Stomach smooth muscle (tissue), 2 donors: ENCODE measurements around the gene ATP5ME.

Source experiments
- H3K27ac ChIP-seq: one replicate; pipeline ENCODE4 v1.7.0; 2013; ENCODE audit warnings: mild to moderate bottlenecking, low read length, inconsistent platforms
- H3K27me3 ChIP-seq, 2 donors: one replicate each; pipeline ENCODE4 v1.7.0; 2013; ENCODE audit warnings: low read length in 2 of 2; ENCODE audit not compliant: insufficient read depth in 2 of 2, control insufficient read depth in 1 of 2
- H3K36me3 ChIP-seq, 2 donors: one replicate each; pipeline ENCODE4 v1.7.0; 2013; ENCODE audit warnings: low read length in 2 of 2; ENCODE audit not compliant: control insufficient read depth in 2 of 2, insufficient read depth in 2 of 2
- H3K4me1 ChIP-seq: one replicate; pipeline ENCODE4 v1.7.0; 2013; ENCODE audit warnings: low read length; ENCODE audit not compliant: control insufficient read depth, insufficient read depth
- H3K4me3 ChIP-seq, 2 donors: one replicate each; pipeline ENCODE4 v1.7.0; 2013; ENCODE audit warnings: low read length in 2 of 2
- H3K9ac ChIP-seq, 2 donors: one replicate each; pipeline ENCODE4 v1.7.0; 2013; ENCODE audit warnings: low read length in 2 of 2, mild to moderate bottlenecking in 1 of 2
- H3K9me3 ChIP-seq, 2 donors: one replicate each; pipeline ENCODE4 v1.7.0; 2013; ENCODE audit warnings: low read length in 2 of 2; ENCODE audit not compliant: control insufficient read depth in 2 of 2
- donor health status: healthy.
- donor health status: Pancreatic carcinoma.

Gene ATP5ME

GRCh38 chr4:658681-659667 is 15.1 kb downstream of the ATP5ME start:
- Histone ChIP-seq H3K27ac (no peak overlapping the region), H3K27me3 (peaks cover 0 to 7% of the 10 kb centered on the region in 2 donors), H3K4me3 (no peak overlapping the region), H3K9ac (no peak overlapping the region), H3K4me1 (peaks cover 7% of the 10 kb centered on the region), H3K36me3 (no peaks in the 10 kb centered on the region), H3K9me3 (no peaks in the 10 kb centered on the region)

DNA sequence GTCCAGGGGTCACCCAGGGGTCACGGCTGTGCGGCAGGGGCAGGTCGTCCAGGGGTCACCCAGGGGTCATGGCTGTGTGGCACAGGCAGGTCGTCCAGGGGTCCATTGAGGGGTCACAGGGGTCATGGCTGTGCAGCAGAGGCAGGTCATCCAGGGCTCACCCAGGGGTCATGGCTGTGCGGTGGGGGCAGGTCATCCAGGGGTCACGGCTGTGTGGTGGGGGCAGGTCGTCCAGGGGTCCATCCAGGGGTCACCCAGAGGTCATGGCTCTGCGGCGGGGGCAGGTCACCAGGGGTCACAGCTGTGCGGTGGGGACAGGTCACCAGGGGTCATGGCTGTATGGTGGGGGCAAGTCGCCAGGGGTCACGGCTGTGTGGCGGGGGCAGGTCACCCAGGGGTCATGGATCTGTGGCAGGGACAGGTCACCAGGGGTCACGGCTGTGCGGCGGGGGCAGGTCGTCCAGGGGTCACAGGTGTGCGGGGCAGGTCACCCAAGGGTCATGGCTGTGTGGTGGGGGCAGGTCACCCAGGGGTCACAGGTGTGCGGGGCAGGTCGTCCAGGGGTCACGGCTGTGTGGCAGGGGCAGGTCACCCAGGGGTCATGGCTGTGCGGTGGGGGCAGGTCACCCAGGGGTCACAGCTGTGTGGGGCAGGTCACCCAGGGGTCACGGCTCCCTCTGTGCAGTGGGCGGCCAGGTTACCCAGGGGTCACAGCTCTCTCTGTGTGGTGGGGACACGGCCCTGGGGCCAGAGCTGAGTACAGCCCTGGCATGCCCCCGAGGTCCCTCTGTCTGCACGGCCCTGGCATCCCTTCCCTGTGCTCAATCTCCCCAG is 16.0 kb downstream of the ATP5ME start:
- Histone ChIP-seq H3K27me3 (peaks cover 0 to 7% of the 10 kb centered on the region in 2 donors), H3K36me3 (no peaks in the 10 kb centered on the region), H3K4me1 (no peaks in the 10 kb centered on the region), H3K4me3 (no peak overlapping the region), H3K27ac (no peak overlapping the region), H3K9me3 (no peaks in the 10 kb centered on the region), H3K9ac (no peak overlapping the region)

GRCh38 chr4:657338-657833 is 16.7 kb downstream of the ATP5ME start:
- no peaks in the 10 kb centered on the region for H3K4me1 ChIP-seq
- no peaks in the 10 kb centered on the region for H3K36me3 ChIP-seq
- H3K27me3 ChIP-seq: peaks cover 0 to 7% of the 10 kb centered on the region in 2 donors
- no peak overlapping the region for H3K4me3 ChIP-seq
- H3K27ac ChIP-seq: no peak overlapping the region
- H3K9ac ChIP-seq: no peak overlapping the region
- no peaks in the 10 kb centered on the region for H3K9me3 ChIP-seq

GRCh38 chr4:656436-657337 is 17.4 kb downstream of the ATP5ME start:
- H3K27ac ChIP-seq: no peak overlapping the region
- H3K36me3 ChIP-seq: no peaks in the 10 kb centered on the region
- H3K4me3 ChIP-seq: no peak overlapping the region
- H3K9me3 ChIP-seq: no peaks in the 10 kb centered on the region
- H3K4me1 ChIP-seq: no peaks in the 10 kb centered on the region
- H3K27me3 ChIP-seq: peaks cover 0 to 8% of the 10 kb centered on the region in 2 donors
- H3K9ac ChIP-seq: no peak overlapping the region

DNA sequence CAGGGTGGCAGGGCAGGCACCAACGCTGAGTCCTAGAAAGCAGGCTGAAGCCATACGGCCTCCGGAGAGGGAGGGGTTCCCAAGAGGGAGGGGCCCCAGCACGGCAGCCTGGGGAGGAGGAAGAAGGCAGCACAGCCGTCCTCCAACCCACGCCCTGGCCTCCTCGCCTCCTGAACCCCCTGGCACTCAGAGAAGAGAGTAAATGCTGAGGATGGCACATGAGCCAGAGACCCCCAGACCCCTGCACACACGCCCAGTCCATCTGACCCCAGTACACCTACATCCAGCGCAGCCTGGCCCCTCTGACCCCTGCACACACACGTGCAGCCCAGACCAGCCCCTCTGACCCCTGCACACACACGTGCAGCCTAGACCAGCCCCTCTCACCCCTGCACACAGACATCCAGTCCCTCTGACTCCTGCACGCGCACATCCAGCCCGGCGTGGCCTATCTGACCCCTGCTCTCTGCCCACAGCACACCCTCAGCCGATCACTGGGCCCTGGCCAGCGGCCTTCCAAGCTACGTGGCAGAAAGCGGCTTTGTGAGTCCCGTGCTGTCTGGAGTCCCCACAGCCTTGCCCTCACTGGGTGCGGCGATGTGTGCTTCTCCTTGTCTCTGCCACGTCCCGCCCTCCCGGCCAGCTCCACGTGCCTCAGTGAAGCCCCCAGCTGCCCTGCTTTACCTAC is 18.5 kb downstream of the ATP5ME start:
- H3K4me1 ChIP-seq: no peaks in the 10 kb centered on the region
- H3K27ac ChIP-seq: no peak overlapping the region
- no peak overlapping the region for H3K4me3 ChIP-seq
- H3K36me3 ChIP-seq: no peaks in the 10 kb centered on the region
- no peak overlapping the region for H3K9ac ChIP-seq
- H3K27me3 ChIP-seq: peaks cover 4 to 11% of the 10 kb centered on the region in 2 donors
- H3K9me3 ChIP-seq: no peaks in the 10 kb centered on the region

DNA sequence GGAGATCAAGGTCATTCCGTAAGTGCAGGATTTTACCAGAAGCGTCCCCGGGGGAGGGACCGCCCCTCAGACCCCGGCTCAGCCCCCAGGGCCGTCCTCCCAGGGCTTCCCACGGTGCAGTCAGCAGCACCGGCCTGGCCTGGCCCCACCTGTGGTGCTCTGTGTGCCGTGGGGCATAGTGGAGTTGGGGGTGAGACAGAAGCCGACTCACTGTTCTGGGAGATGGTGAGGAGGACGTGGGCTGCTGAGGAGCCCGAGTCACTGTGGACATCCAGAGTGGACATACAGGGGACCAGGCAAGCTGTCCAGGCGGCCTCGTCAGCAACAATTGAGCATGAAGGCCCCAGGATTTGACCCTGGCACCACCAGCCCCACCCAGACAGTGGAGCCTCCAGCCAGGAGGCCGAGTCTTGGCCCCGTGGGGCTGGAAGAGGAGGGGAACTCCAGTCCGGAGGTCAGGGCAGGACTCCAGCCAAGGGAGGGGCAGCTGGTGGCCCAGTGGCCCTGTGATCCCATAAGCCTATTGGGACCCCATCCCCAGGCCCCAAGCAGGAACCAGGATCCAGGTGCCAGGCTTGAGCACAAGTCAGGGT is 19.1 kb downstream of the ATP5ME start:
- Histone ChIP-seq H3K4me3 (no peak overlapping the region), H3K9ac (no peak overlapping the region), H3K4me1 (no peaks in the 10 kb centered on the region), H3K36me3 (no peaks in the 10 kb centered on the region), H3K9me3 (no peaks in the 10 kb centered on the region), H3K27me3 (peaks cover 8 to 18% of the 10 kb centered on the region in 2 donors), H3K27ac (no peak overlapping the region)

- H3K27me3 ChIP-seq: peaks cover 13 to 20% of the 10 kb centered on the region in 2 donors
- H3K27ac ChIP-seq: no peak overlapping the region
- no peaks in the 10 kb centered on the region for H3K4me1 ChIP-seq
- no peaks in the 10 kb centered on the region for H3K36me3 ChIP-seq
- H3K9ac ChIP-seq: no peak overlapping the region
- H3K4me3 ChIP-seq: no peak overlapping the region
- no peaks in the 10 kb centered on the region for H3K9me3 ChIP-seq
Observed at GRCh38 chr4:654503-654845, 19.6 kb downstream of the ATP5ME start.

DNA sequence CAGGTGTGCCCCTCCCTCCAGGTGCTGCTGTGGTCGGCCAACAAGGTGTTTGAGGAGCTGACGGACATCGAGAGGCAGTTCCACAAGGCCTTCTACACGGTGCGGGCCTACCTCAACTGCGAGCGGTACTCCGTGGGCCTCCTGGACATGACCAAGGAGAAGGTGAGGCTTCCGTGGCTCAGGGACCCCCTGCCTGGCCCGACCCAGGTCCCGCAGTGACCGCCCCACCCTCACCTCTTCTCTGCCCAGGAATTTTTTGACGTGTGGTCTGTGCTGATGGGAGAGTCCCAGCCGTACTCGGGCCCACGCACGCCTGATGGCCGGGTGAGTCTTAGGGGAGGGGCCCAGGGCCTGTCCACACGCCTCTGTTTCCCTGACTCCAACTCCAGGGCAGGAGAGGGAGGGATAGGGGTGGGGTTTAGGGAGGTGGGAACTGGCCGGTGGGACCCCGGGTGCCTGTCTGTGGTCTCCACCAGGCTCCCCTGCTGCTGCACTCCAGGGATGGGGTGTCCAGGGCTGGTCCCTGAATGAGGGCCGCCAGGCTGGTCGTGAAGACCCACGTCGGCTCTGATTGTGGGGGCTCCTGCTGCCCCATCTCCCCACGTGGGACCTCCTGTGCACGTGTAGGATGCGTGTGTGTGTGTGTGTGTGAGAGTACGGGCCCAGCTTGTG is 20.1 kb downstream of the ATP5ME start:
- H3K9me3 ChIP-seq: no peaks in the 10 kb centered on the region
- no peak overlapping the region for H3K4me3 ChIP-seq
- H3K9ac ChIP-seq: no peak overlapping the region
- H3K27me3 ChIP-seq: peaks cover 16 to 23% of the 10 kb centered on the region in 2 donors
- H3K36me3 ChIP-seq: no peaks in the 10 kb centered on the region
- no peak overlapping the region for H3K27ac ChIP-seq
- H3K4me1 ChIP-seq: no peaks in the 10 kb centered on the region

GRCh38 chr4:653080-653821 is 20.8 kb downstream of the ATP5ME start:
- no peaks in the 10 kb centered on the region for H3K4me1 ChIP-seq
- no peaks in the 10 kb centered on the region for H3K9me3 ChIP-seq
- H3K27ac ChIP-seq: no peak overlapping the region
- H3K4me3 ChIP-seq: no peak overlapping the region
- peaks cover 21 to 28% of the 10 kb centered on the region in 2 donors for H3K27me3 ChIP-seq
- H3K36me3 ChIP-seq: no peaks in the 10 kb centered on the region
- no peak overlapping the region for H3K9ac ChIP-seq
